ENCODE data around the gene RIOX2.

The RIOX2 gene

DNA sequence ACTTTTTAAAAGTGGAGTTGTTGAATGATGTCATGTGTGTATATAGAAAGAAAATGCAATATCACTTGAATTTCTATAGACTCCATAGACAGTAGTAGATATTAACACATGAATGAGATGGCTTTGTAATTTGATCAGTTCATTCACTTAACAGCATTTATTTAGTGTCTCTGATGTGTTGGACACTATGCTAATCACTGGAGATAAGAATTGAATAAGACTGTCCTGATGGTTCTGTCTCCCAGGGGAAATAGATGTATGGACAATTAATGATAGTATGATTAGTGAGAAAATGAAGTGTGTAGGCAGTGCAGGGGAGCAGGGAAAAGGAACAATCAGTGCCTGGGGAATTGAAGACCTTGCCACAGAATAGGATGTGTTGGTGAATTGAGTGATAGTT lies 72.9 kb downstream of the RIOX2 start:
- no peaks in the 10 kb centered on the region for H3K79me2 ChIP-seq (ENCODE audit: insufficient read depth, low read length)
- H3K4me2 ChIP-seq (ENCODE audit: low read depth, low read length, poor library complexity, severe bottlenecking), result no peak overlapping the region
- H3K27me3 ChIP-seq (ENCODE audit: insufficient read depth, low read length, poor library complexity, severe bottlenecking), result no peaks in the 10 kb centered on the region
- H3K4me3 ChIP-seq (ENCODE audit: low read length, poor library complexity, severe bottlenecking), result no peak overlapping the region
- no peaks in the 10 kb centered on the region for H3K9me2 ChIP-seq (replicated peaks; ENCODE audit: low read depth, low read length)
- no peaks in the 10 kb centered on the region for H3F3A ChIP-seq (ENCODE audit: low read depth)
- no peaks in the 10 kb centered on the region for H3K9me3 ChIP-seq (ENCODE audit: insufficient read depth, low read depth, low read length)
- no peak overlapping the region for H2AFZ ChIP-seq (ENCODE audit: low read length)
- no peaks in the 10 kb centered on the region for H4K20me1 ChIP-seq (ENCODE audit: insufficient read depth, low read length, poor library complexity, severe bottlenecking)
- TF ChIP-seq, protein P1, sequence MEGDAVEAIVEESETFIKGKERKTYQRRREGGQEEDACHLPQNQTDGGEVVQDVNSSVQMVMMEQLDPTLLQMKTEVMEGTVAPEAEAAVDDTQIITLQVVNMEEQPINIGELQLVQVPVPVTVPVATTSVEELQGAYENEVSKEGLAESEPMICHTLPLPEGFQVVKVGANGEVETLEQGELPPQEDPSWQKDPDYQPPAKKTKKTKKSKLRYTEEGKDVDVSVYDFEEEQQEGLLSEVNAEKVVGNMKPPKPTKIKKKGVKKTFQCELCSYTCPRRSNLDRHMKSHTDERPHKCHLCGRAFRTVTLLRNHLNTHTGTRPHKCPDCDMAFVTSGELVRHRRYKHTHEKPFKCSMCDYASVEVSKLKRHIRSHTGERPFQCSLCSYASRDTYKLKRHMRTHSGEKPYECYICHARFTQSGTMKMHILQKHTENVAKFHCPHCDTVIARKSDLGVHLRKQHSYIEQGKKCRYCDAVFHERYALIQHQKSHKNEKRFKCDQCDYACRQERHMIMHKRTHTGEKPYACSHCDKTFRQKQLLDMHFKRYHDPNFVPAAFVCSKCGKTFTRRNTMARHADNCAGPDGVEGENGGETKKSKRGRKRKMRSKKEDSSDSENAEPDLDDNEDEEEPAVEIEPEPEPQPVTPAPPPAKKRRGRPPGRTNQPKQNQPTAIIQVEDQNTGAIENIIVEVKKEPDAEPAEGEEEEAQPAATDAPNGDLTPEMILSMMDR (conservative IDR thresholded peaks at IDR 0.05; ENCODE audit: low read length), result no peak
- TF ChIP-seq EZH2phosphoT487 (IDR thresholded peaks at IDR 0.05; ENCODE audit: borderline replicate concordance), result no peak
- H3K36me3 ChIP-seq (ENCODE audit: insufficient read depth, low read length), result no peaks in the 10 kb centered on the region
- H3K4me1 ChIP-seq (ENCODE audit: insufficient read depth, low read length, poor library complexity, severe bottlenecking), result no peaks in the 10 kb centered on the region
- no peak overlapping the region for H3K9ac ChIP-seq (ENCODE audit: low read depth, low read length, poor library complexity, severe bottlenecking)

DNA sequence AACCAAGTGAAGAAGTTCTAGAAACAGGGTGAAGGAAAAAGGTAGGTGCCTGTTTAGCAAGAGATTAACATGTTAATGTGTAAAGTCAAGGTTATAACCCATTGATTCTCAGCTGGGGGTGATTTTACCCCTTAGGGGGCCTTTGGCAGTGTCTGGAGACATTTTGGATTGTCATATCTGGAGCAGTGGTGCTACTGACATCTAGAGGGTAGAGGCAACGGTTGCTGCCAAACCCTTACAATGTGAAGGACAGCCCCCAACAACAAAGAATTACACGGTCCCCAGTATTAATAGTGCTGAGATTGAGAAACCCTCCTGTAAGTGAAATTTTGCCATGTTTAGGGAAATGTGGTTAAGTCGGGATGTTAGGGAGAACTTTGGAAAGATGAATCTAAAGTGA lies 75.7 kb downstream of the RIOX2 start:
- Histone ChIP-seq H3K79me2 (ENCODE audit: insufficient read depth, low read length) (no peaks in the 10 kb centered on the region), H3K36me3 (ENCODE audit: insufficient read depth, low read length) (no peaks in the 10 kb centered on the region), H3K4me2 (ENCODE audit: low read depth, low read length, poor library complexity, severe bottlenecking) (no peak overlapping the region), H3K4me3 (ENCODE audit: low read length, poor library complexity, severe bottlenecking) (no peak overlapping the region), H3F3A (ENCODE audit: low read depth) (no peaks in the 10 kb centered on the region), H4K20me1 (ENCODE audit: insufficient read depth, low read length, poor library complexity, severe bottlenecking) (no peaks in the 10 kb centered on the region), H3K9ac (ENCODE audit: low read depth, low read length, poor library complexity, severe bottlenecking) (no peak overlapping the region), H3K27me3 (ENCODE audit: insufficient read depth, low read length, poor library complexity, severe bottlenecking) (no peaks in the 10 kb centered on the region), H3K4me1 (ENCODE audit: insufficient read depth, low read length, poor library complexity, severe bottlenecking) (no peaks in the 10 kb centered on the region), H2AFZ (ENCODE audit: low read length) (no peak overlapping the region), H3K9me2 (replicated peaks; ENCODE audit: low read depth, low read length) (no peaks in the 10 kb centered on the region), H3K9me3 (ENCODE audit: insufficient read depth, low read depth, low read length) (no peaks in the 10 kb centered on the region)
- TF ChIP-seq, protein P1 (conservative IDR thresholded peaks at IDR 0.05; ENCODE audit: low read length), result peak; percentile 37
- no peak for TF ChIP-seq EZH2phosphoT487 (IDR thresholded peaks at IDR 0.05; ENCODE audit: borderline replicate concordance)

DNA sequence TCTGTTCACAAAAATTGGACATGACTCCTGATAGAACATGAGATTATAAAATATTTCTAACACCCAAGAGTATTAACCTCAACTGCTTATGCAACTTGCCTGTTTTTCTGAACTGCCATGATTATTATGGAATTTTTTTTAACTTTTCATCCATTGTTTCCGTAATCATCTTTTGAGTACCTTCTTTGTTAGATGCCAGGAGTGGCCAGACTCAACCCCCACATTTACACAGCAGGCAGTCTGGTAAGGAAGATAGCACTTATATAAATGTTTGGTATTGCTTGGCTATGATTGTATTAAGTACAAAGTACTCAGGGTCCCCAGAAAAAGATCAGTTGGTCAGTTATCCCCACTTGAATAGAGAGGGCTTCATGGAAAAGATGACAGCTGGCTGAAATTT lies 76.1 kb downstream of the RIOX2 start:
- H3K9me2 ChIP-seq (replicated peaks; ENCODE audit: low read depth, low read length), result no peaks in the 10 kb centered on the region
- H3K9ac ChIP-seq (ENCODE audit: low read depth, low read length, poor library complexity, severe bottlenecking), result no peak overlapping the region
- TF ChIP-seq, protein P1 (conservative IDR thresholded peaks at IDR 0.05; ENCODE audit: low read length), result no peak
- TF ChIP-seq EZH2phosphoT487 (IDR thresholded peaks at IDR 0.05; ENCODE audit: borderline replicate concordance), result no peak
- no peaks in the 10 kb centered on the region for H3F3A ChIP-seq (ENCODE audit: low read depth)
- H3K27me3 ChIP-seq (ENCODE audit: insufficient read depth, low read length, poor library complexity, severe bottlenecking), result no peaks in the 10 kb centered on the region
- H3K4me2 ChIP-seq (ENCODE audit: low read depth, low read length, poor library complexity, severe bottlenecking), result no peak overlapping the region
- no peaks in the 10 kb centered on the region for H3K4me1 ChIP-seq (ENCODE audit: insufficient read depth, low read length, poor library complexity, severe bottlenecking)
- no peaks in the 10 kb centered on the region for H4K20me1 ChIP-seq (ENCODE audit: insufficient read depth, low read length, poor library complexity, severe bottlenecking)
- no peaks in the 10 kb centered on the region for H3K9me3 ChIP-seq (ENCODE audit: insufficient read depth, low read depth, low read length)
- H3K36me3 ChIP-seq (ENCODE audit: insufficient read depth, low read length), result no peaks in the 10 kb centered on the region
- H3K79me2 ChIP-seq (ENCODE audit: insufficient read depth, low read length), result no peaks in the 10 kb centered on the region
- H2AFZ ChIP-seq (ENCODE audit: low read length), result no peak overlapping the region
- no peak overlapping the region for H3K4me3 ChIP-seq (ENCODE audit: low read length, poor library complexity, severe bottlenecking)

Data from Loucy (cell line).